Muscle of back (tissue), 11 donors: Measurements from ENCODE around the gene ERICH4. TPM values are rescaled to one million over a fixed set of nuclear protein-coding genes. Genes with fewer than 3 reads are reported as not detected.
"Not testable (repeated sequence)": the region's sequence is repeated elsewhere in the genome, so short reads cannot be mapped to it uniquely, and the experiment has no call there.

Experiments used
- DNase-seq, 3 donors: peaks; one replicate each; pipeline versions ENCODE4 v3.0.0 to v3.0.0-alpha.2; 2013
- polyA plus RNA-seq, 10 donors: library from polyadenylated mRNA; unstranded; fragments of 120-200 nt; gene quantifications; one replicate each; pipeline ENCODE4 v1.2.1, GENCODE V29; 2013; ENCODE audit not compliant: insufficient read length in 10 of 10

Gene ERICH4
- polyA plus RNA-seq, 10 donors: 0.16 to 0.50 (median 0.22) TPM; not detected in 5

DNA sequence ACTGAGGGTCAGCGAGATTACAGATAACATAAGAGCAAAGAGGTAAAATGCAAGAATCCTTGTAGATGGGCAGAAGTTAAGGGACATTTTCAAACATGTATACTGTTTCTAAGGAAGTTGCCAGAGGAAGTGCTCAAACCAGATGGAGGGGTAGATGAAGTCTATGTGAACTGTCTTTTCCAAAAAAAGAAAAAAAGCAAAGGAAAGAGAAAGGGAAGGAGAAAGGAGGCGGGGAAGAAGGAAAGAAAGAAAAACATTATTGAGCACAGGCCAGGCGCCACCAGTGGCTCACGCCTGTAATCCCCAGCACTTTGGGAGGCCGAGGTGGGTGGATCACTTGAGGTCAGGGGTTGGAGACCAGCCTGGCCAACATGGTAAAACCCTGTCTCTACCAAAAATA is 8.5 kb upstream of the ERICH4 start:
- DNase-seq: no peak

DNA sequence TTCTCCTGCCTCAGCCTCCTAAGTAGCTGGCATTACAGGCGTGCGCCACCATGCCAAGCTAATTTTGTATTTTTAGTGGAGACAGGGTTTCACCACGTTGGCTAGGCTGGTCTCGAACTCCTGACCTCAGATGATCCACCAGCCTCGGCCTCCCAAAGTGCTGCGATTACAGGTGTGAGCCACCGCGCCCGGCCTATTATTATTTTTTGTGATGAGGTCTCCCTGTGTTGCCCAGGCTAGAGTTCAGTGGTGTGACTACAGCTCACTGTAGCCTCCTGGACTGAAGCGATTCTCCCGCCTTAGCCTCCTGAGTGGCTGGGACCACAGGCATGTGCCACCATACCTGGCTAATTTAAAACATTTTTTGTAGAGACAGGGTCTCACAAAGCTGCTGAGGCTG is 7.6 kb upstream of the ERICH4 start:
- not testable (repeated sequence) for DNase-seq

GRCh38 chr19:41435936-41436673 is 6.9 kb upstream of the ERICH4 start:
- no peak for DNase-seq

GRCh38 chr19:41436674-41436951 is 6.3 kb upstream of the ERICH4 start:
- no peak for DNase-seq

DNA sequence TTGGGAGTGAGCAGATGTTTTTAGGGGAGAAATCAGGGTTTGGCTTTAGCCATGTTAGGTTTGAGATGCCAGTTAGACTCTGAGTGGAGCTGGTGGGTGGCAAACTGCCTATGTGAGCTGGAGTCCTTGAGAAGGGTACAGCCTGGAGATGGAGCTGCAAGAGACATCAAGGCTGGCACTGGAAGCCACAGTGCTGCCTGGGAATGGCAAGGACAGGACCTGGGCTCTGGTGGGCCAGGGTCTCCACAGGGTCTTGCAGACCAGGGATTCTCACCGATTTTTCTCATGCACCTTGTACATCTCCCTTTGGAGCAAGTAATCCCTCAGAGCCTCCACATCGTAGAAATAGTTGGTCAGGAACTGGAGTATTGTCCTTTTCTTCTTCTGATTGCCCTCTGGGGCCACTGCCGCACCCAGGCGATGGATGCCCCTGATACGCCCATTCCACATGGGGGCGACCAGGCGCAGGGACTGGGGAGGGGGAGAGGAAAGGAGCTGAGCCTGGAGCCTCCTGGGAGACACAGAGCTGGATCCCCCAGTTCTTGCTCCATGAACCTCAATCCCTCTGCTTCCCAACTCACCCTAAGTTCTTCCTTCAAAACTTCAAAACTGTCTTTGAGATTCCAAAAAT is 4.9 kb upstream of the ERICH4 start:
- DNase-seq: no peak

DNA sequence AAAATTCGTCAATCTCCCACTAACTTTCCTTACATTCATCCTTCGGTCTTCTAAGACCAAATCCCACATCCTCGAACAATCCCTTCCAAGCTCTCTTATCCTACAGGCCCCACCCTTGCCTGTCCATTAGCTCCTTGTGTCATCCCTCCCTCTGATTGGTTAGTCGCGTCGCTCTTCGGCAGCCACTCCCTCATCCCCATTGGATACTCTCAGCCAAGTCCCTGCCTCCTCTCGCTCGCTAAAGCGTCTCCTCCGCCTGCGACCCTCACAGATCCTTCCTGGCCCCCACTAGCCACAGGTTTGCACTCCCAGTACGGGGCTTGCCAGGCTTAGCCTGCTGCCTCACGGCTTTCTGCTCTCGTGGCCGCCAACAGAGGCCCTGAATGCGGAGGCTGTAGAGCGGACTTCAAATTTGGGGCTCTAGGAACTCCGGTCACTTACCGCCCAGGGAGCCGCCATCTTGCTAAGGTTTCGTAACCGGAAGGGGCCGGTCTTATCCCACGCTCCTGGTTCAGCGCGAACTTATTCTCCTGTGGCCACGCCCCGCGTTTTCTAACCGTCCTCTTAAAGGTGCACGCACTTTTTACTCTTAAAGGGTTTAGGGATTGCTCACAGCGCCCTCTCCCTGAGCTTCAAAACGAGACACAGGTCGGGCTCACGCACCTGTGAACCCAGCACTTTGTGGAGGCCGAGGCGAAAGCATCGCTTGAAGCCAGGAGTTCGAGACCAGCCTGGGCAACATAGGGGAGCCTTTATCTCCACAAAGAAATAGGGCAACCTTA is 3.3 kb upstream of the ERICH4 start, which contains the start of gene DMAC2:
Gene DMAC2 (minus strand): TSS at position 472 of the 782 bp plus-strand sequence. CDS start 13 bp downstream, at position 459.
- DNase-seq: peak; percentile 97 to 100 (median 98)

DNA sequence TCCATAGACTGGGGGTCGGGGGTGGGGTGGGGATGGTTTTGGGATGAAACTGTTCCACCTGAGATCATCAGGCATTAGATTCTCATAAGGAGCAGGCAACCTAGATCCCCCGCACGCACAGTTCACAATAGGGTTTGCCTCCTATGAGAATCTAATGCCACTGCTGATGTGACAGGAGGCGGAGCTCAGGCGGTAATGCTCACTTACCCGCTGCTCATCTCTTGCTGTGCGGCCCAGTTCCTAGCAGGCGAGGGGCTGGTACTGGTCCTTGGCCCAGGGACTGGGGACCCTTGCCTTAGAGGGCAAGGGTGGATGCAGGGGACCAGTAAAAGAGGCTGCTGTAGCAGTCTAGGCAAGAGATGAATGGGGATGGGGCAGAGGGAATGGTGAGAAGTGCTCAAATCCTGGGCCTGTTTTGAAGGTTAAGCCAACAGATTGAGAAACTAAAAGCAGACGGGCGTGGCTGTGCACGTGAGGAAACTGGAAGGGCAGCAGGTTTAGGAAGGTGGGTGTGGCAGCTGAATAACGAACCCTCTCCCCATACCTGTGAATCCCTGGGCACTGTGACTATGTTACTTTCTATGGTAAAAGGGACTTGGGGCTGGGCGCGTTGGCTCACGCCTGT is 1.5 kb upstream of the ERICH4 start:
- DNase-seq: no peak

- no peak for DNase-seq
Measured at GRCh38 chr19:41443813-41444455, 978 bp downstream of the ERICH4 start.

DNA sequence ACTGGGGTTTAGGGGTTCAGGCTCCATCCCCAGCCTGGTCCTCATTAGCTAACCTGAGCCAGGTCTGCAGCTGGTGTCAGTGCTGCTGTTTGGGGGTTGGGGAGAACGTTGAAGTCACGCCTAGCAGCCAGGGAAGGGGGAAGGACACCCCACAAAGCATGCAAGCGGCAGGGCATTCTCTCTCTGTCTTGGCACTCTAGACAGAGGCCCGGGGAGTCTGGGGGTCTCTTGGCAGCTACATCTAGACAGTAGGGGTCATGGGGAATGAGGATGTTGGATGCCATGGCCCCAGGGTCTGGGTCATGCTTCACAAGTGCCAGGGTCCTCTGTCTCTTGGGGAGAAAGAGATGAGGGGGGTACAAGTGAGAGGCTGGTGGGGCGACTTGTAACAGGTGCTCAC is 2.6 kb downstream of the ERICH4 start:
- no peak for DNase-seq

GRCh38 chr19:41447732-41448332 is 4.9 kb downstream of the ERICH4 start:
- no peak for DNase-seq

DNA sequence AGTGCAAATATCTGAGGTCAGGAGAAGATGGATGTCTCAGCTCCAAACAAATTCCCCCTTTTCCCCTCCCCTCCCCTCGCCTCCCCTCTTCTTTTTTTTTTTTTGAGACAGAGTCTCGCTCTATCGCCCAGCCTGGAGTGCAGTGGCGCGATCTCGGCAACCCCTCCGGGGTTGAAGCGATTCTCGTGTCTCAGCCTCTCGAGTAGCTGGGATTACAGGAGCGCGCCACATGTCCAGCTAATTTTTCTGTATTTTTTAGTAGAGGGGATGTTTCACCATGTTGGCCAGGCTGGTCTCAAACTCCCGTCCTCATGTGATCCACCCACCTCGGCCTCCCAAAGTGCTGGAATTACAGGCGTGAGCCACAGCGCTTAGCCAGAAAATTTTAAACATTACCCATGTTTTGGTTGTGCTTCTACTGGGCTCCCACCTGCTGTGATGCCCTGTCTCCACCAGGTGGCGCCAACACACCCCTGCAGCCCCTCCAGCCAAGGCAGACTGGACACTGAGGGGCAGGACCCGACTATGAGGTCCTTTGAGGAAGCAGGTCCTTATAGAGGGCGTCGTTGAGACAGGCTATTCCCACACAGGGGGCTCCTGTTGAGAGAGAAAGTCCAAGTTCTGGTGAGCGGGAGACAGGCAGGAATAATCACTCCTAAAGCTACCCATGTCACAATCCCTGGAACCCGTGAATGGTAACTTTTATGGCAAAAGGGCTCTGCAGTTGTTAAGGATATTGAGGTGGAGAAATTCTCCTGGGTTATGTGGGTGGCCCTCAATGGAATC is 6.3 kb downstream of the ERICH4 start:
- peak; percentile 49 to 81 (median 75) for DNase-seq

DNA sequence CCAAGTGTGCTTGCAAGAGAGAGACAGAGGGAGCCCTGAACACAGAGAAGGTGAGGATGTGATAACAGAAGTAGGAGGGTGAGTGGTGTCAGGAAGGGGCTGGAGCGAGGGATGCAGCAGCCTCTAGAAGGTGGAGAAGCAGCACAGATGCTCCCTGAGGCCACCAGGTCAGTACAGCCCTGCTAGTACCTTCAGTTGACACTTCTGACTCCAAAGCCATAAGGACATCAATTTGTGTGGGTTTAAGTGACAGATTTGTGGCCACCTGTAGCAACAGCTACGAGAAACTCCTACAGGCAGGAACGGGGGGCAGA is 6.9 kb downstream of the ERICH4 start:
- no peak for DNase-seq

GRCh38 chr19:41452584-41453275 is 9.8 kb downstream of the ERICH4 start:
- DNase-seq: no peak

DNA sequence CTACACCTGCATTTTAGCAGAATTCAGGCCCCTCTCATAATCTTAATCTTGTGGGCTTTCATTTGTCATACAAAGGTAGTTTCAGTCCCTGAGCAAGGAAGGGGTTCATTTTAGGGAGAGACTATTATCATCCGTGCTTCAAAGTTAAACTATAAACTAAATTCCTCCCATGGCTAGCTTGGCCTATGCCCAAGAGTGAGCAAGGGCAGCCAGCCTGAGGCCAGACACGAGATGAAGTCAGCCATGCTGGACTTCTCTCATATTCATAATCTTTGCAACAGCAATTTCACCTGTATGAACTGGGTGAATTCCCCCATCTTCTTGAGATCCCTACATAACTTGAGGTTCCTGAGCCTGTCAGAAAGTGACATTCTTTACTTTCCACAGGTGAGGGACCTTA is 13.0 kb downstream of the ERICH4 start:
- no peak for DNase-seq

GRCh38 chr19:41456342-41456918 is 13.5 kb downstream of the ERICH4 start:
- DNase-seq: peak in 2 of 3 donors; percentile 41 to 70

- DNase-seq: no peak
Measured at GRCh38 chr19:41457241-41457640, 14.3 kb downstream of the ERICH4 start.

GRCh38 chr19:41462497-41462896 is 19.5 kb downstream of the ERICH4 start:
- DNase-seq: no peak

GRCh38 chr19:41463257-41464256 is 20.6 kb downstream of the ERICH4 start:
- not testable (repeated sequence) for DNase-seq
